ENCODE data around the gene CAPN7.
"Not testable (repeated sequence)": the region's sequence is repeated elsewhere in the genome, so short reads cannot be mapped to it uniquely, and the experiment has no call there.

The CAPN7 gene

DNA sequence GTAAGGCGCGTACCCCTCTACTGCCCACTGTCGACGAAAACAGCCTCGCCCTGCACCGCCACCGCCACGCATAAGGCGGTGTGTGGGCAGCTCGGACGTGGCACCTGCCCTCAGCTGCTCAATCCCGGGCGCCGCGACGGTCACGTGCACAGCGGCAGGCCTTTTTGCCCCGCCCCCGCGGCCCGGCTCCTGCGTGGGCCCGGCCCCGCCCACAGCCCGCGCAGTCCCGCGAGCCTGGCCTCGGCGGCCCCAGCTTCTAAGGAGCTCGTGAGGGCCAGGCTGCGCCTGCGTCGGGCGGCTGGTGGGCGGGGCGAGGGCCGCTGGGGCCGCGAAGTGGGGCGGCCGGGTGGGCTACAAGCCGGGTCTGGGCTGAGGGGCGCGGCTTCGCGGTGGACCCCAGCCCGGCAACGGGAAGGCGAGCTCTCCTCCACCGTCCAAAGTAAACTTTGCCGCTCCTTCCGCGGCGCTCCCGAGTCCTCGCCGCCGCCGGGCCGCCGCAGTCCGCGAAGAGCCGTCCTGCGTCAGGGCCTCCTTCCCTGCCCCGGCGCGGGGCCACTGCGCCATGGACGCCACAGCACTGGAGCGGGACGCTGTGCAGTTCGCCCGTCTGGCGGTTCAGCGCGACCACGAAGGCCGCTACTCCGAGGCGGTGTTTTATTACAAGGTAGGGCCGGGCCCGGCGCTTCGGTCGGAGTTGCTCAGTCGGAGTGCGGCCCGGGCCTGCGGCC lies at the start of gene CAPN7:
Gene CAPN7 (plus strand): TSS at position 313 of the 728 bp plus-strand sequence. CDS start 250 bp downstream, at position 563.
- TF ChIP-seq, protein P1, sequence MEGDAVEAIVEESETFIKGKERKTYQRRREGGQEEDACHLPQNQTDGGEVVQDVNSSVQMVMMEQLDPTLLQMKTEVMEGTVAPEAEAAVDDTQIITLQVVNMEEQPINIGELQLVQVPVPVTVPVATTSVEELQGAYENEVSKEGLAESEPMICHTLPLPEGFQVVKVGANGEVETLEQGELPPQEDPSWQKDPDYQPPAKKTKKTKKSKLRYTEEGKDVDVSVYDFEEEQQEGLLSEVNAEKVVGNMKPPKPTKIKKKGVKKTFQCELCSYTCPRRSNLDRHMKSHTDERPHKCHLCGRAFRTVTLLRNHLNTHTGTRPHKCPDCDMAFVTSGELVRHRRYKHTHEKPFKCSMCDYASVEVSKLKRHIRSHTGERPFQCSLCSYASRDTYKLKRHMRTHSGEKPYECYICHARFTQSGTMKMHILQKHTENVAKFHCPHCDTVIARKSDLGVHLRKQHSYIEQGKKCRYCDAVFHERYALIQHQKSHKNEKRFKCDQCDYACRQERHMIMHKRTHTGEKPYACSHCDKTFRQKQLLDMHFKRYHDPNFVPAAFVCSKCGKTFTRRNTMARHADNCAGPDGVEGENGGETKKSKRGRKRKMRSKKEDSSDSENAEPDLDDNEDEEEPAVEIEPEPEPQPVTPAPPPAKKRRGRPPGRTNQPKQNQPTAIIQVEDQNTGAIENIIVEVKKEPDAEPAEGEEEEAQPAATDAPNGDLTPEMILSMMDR (IDR thresholded peaks at IDR 0.05; ENCODE audit: extremely low read depth, missing control alignments) = peak; percentile 39
- peak; percentile 98 for DNase-seq (ENCODE audit: low spot score)

DNA sequence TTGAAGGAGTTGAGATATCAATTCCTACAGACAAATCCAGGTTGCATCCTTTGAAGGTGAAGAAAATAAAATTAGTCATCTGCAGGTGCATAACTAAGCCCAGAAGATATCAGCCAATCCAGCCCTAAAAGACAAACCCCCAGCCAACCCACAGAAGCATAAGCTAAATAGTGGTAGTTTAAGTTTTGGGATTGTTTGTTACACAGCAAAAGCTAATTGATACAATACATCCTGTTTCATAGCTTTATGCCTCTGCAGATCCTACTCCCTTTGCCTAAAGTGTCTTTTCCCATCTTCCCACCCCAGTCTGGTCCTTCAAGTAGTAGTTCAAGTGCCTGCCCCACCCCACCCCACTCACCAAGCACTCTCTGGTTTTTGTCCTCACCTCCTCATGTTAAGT lies 48.6 kb upstream of the CAPN7 start:
- no peak for DNase-seq (ENCODE audit: low spot score)
- TF ChIP-seq, protein P1 (IDR thresholded peaks at IDR 0.05; ENCODE audit: extremely low read depth, missing control alignments) = no peak

DNA sequence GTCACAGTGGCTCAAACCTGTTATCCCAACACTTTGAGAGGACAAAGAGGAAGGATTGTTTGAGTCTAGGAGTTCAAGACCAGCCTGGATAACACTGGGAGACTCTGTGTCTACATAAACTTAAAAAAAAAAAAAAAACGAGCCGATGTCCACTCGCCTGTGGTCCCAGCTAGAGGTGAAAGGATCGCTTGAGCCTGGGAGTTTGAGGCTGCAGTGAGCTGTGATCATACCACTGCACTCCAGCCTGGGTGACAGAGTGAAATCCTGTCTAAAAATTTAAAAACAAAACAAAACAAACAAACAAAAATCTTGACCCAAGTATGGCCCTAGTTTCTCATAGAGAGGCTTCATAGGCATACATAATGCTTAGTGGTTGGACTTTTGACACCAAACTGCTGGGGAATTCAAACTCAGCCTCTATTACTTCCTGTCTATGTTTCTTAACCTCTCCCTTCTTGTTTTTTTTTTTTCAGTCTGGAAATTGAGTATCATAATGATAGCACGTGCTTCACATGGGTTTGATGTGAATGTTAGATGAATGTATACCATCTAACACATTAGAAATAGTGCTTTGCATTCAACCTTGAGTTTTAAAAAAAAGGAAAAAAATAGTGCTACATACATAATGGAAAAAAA lies 46.4 kb upstream of the CAPN7 start:
- DNase-seq (ENCODE audit: low spot score) = no peak
- TF ChIP-seq, protein P1 (IDR thresholded peaks at IDR 0.05; ENCODE audit: extremely low read depth, missing control alignments) = no peak

DNA sequence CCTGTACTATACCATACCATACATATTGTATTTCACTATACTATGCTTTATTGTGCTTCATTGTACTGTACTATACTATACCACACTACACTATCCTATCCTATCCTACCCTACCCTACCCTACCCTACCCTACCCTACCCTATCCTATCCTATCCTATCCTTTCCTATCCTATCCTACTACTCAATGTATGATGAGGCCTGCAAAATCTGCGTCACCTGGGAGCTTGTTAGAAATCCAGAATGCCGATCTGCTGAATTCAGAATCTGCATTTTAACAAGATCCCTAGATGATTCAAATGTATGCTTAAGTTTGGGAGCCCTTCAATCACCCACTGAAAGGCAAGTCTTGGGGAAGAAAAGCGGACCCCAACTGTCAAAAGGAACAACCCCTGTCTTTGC lies 45.4 kb upstream of the CAPN7 start:
- TF ChIP-seq, protein P1 (IDR thresholded peaks at IDR 0.05; ENCODE audit: extremely low read depth, missing control alignments) = no peak
- DNase-seq (ENCODE audit: low spot score) = no peak

DNA sequence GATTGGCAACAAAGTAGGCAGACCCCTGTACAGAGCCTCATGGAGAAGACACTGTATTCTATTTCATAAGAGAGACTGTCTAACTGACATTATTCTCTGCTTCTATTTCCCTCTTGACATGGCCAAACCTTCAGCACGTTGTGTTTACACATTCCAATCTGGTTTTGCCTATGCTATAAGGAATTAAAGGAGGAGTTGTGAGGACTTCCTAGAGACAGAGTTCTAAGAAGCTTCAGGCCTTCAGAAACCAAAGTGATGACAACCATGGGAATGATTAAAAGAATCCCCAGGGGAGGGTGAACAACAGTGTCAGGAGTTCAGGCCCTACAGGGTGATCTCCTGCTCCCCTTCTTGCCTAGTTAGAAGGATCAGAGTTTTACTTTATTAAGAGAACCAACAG lies 44.9 kb upstream of the CAPN7 start:
- no peak for DNase-seq (ENCODE audit: low spot score)
- TF ChIP-seq, protein P1 (IDR thresholded peaks at IDR 0.05; ENCODE audit: extremely low read depth, missing control alignments) = no peak

DNA sequence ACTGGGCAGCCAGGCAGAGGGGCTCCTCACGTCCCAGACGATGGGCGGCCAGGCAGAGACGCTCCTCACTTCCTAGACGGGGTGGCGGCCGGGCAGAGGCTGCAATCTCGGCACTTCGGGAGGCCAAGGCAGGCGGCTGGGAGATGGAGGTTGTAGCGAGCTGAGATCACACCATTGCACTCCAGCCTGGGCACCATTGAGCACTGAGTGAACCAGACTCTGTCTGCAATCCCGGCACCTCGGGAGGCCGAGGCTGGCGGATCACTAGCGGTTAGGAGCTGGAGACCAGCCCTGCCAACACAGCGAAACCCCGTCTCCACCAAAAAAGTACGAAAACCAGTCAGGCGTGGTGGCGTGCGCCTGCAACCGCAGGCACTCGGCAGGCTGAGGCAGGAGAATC lies 42.4 kb upstream of the CAPN7 start:
- DNase-seq (ENCODE audit: low spot score) = not testable (repeated sequence)

DNA sequence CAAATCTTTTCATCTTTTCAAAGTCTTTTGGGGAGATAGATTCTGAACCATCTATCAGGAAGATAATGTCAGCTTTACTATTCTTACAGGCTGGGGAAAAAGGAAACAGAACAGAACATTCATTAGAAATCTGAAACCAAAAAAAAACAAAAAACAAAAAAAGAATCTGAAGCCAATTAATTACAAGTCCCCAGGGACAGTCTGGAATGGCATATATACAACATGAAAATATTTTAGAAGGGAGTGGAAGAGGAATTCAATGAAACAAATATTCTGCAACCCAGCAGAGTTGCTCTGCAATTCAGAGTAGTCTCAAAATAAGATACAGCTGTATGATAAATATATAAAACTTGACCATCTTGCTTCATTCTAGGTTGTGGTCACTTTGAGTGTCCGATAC lies 41.7 kb upstream of the CAPN7 start:
- TF ChIP-seq, protein P1 (IDR thresholded peaks at IDR 0.05; ENCODE audit: extremely low read depth, missing control alignments) = no peak
- no peak for DNase-seq (ENCODE audit: low spot score)

DNA sequence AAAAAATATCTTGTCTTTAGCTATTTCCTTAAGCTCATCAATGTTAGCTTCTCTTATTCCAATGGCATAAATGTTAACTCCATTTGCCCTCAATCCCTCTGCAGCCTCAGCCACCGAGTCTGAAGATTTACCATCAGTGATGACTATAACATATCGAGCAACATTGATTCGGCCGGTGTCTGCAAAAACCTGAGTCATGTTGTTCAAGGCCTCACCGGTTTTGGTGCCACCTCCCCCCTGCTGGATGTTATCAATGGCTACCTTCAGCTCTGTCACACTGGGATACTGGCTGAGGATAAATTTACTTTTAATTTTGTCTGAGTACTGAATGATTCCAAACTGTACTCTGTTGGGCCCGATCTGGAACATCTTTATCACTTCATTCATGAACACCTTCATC lies 41.0 kb upstream of the CAPN7 start:
- no peak for DNase-seq (ENCODE audit: low spot score)
- TF ChIP-seq, protein P1 (IDR thresholded peaks at IDR 0.05; ENCODE audit: extremely low read depth, missing control alignments) = no peak

DNA sequence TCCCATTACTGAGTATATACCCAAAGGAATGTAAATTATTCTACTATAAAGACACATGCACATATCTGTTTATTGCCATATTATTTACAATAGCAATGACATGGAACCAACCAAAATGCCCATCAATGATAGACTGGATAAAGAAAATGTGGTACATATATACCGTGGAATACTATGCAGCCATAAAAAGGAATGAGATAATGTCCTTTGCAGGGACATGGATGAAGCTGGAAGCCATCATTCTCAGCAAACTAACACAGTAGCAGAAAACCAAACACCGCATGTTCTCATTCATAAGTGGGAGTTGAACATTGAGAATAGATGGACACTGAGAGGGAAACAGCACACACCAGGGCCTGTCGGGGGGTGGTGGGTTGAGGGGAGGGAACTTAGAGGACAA lies 39.7 kb upstream of the CAPN7 start:
- not testable (repeated sequence) for DNase-seq (ENCODE audit: low spot score)

Measured in GM20000 (cell line).